ENCODE measurements around the gene TRPM4. TPM values are rescaled to one million over a fixed set of nuclear protein-coding genes. Genes with fewer than 3 reads are reported as not detected.
"Not testable (repeated sequence)": the region's sequence is repeated elsewhere in the genome, so short reads cannot be mapped to it uniquely, and the experiment has no call there.

The TRPM4 gene
- total and polyA plus RNA-seq, 9 donors, result 13.1 to 52.5 (median 33.8) TPM

DNA sequence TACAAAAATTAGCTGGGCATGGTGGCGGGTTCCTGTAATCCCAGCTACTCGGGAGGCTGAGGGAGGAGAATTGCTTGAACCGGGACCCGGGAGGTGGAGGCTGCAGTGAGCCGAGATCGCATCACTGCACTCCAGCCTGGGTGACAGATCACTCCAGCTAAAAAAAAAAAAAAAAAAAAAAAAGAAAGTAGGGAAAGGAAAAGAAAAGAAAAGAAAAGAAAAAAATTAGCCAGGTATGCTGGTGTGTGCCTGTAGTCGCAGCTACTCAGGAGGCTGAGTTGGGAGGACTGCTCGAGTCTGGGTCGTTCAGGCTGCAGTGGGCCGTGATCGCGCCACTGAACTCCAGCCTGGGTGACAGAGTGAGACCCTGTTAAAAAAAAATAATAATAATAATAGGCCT is 30.4 kb upstream of the TRPM4 start:
- WGBS (ENCODE audit: insufficient coverage), result no CpG with 5 or more reads among the region's 12 CpGs
- not testable (repeated sequence) for H3K9me3 ChIP-seq (replicated peaks; ENCODE audit: control insufficient read depth, low read depth, low read length); H3K27ac ChIP-seq (ENCODE audit: low read length); DNase-seq; H3K4me3 ChIP-seq (ENCODE audit: low read length); H3K27me3 ChIP-seq (ENCODE audit: control insufficient read depth, insufficient read depth, low read length); H3K36me3 ChIP-seq (ENCODE audit: control insufficient read depth, insufficient read depth, low read length)
- H3K4me1 ChIP-seq (ENCODE audit: control insufficient read depth, insufficient read depth, low read length), result peaks cover 25% of the 10 kb centered on the region

DNA sequence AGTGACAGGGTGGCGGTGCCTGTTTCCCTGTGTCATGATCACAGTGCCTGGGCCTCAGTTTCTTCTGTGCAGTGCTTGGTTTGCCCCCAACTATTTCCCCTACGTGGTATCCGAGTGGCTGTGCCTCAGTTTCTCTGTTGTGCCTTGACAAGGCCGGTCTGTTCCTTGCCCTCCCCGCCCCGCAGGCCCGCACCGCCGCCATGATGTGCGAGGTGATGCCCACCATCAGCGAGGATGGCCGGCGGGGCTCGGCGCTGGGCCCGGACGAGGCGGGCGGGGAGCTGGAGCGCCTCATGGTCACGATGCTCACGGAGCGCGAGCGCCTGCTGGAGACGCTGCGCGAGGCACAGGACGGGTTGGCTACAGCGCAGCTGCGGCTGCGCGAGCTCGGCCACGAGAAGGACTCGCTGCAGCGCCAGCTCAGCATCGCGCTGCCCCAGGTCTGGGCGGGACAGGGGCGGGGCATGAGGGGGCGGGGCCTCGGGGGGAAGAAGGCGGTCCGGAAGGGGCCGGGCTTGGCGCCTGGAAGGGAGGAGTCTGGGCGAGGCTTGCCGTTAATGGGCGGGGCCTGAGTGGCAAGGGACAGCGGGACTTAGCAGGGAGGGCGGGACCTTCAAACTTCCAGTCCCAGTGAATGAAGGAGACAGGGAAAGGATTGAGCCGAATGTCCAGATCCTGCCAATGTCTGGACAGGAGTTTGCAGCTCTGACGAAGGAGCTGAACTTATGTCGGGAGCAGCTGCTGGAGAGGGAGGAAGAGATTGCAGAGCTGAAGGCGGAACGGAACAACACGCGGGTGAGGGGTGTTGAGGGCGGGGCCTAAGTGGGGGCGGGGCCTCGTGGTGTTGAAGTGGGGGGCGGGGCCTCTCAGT is 29.7 kb upstream of the TRPM4 start:
- Histone ChIP-seq H3K4me1 (ENCODE audit: control insufficient read depth, insufficient read depth, low read length) (peaks cover 28% of the 10 kb centered on the region), H3K9me3 (replicated peaks; ENCODE audit: control insufficient read depth, low read depth, low read length) (no peaks in the 10 kb centered on the region), H3K27me3 (ENCODE audit: control insufficient read depth, insufficient read depth, low read length) (peaks cover 5% of the 10 kb centered on the region), H3K36me3 (ENCODE audit: control insufficient read depth, insufficient read depth, low read length) (no peaks in the 10 kb centered on the region), H3K4me3 (ENCODE audit: low read length) (peak overlapping the region; percentile 38), H3K27ac (ENCODE audit: low read length) (peak overlapping the region; percentile 88)
- peak; percentile 98 for DNase-seq
- 4% methylated on average over 54 of the region's 63 CpGs for WGBS (ENCODE audit: insufficient coverage)

DNA sequence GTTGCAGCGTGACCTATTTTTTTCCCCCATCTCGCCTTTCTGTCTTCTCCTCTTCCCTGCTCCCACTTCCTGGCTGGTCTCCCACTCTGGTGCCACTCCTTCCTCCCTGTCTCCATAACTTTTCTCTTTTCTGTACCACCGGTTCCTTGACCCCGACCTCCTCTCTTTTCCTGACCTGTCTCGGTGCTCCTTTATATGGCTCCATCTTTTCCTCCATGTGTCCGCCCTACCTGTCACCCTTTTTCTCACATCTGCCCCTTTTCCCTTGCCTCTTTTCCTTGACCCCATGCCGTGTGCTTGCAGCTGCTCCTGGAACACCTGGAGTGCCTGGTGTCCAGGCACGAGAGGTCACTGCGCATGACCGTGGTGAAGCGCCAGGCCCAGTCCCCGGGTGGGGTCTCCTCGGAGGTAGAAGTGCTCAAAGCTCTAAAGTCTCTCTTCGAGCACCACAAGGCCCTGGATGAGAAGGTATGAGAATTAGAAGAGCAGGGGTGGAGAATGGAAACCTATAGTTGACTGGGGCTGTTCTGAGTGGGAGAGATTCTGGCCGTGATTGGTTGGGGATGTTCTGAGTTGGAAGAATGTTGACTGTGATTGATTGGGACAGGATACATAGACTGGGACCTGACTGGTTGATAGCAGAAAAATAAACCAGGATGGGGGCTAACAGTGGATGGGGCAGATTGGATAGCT is 28.9 kb upstream of the TRPM4 start:
- Histone ChIP-seq H3K9me3 (replicated peaks; ENCODE audit: control insufficient read depth, low read depth, low read length) (no peaks in the 10 kb centered on the region), H3K27me3 (ENCODE audit: control insufficient read depth, insufficient read depth, low read length) (peaks cover 6% of the 10 kb centered on the region), H3K27ac (ENCODE audit: low read length) (peak overlapping the region; percentile 88), H3K4me3 (ENCODE audit: low read length) (no peak overlapping the region), H3K36me3 (ENCODE audit: control insufficient read depth, insufficient read depth, low read length) (no peaks in the 10 kb centered on the region), H3K4me1 (ENCODE audit: control insufficient read depth, insufficient read depth, low read length) (peaks cover 36% of the 10 kb centered on the region)
- DNase-seq, result no peak
- 54% methylated on average over 12 of the region's 15 CpGs for WGBS (ENCODE audit: insufficient coverage)

DNA sequence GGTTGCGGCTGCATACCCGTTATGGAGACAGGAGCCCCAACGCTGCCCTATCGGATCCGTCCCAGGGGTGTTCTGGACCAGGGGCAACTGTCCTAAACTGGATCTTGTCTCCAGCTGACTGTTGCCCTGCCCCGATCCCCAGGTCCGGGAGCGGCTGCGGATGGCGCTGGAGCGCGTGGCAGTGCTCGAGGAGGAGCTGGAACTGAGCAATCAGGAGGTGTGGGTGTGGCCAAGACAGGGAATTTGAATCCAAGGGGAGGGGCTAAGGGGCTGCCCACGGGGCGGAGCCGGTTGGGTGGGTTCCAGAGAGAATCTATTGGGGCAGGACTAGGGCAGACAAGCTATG is 28.4 kb upstream of the TRPM4 start:
- DNase-seq, result no peak
- 54% methylated on average over 16 of the region's 16 CpGs for whole genome bisulfite sequencing (ENCODE audit: insufficient coverage)
- Histone ChIP-seq H3K9me3 (replicated peaks; ENCODE audit: control insufficient read depth, low read depth, low read length) (no peaks in the 10 kb centered on the region), H3K27ac (ENCODE audit: low read length) (no peak overlapping the region), H3K4me3 (ENCODE audit: low read length) (no peak overlapping the region), H3K4me1 (ENCODE audit: control insufficient read depth, insufficient read depth, low read length) (peaks cover 41% of the 10 kb centered on the region), H3K36me3 (ENCODE audit: control insufficient read depth, insufficient read depth, low read length) (no peaks in the 10 kb centered on the region), H3K27me3 (ENCODE audit: control insufficient read depth, insufficient read depth, low read length) (peaks cover 11% of the 10 kb centered on the region)

GRCh38 chr19:49130325-49130724 is 27.3 kb upstream of the TRPM4 start:
- DNase-seq, result no peak
- 91% methylated on average over 17 of the region's 24 CpGs for WGBS (ENCODE audit: insufficient coverage)
- no peak overlapping the region for H3K4me3 ChIP-seq (ENCODE audit: low read length)
- H3K9me3 ChIP-seq (replicated peaks; ENCODE audit: control insufficient read depth, low read depth, low read length), result no peaks in the 10 kb centered on the region
- H3K36me3 ChIP-seq (ENCODE audit: control insufficient read depth, insufficient read depth, low read length), result no peaks in the 10 kb centered on the region
- H3K27ac ChIP-seq (ENCODE audit: low read length), result no peak overlapping the region
- H3K4me1 ChIP-seq (ENCODE audit: control insufficient read depth, insufficient read depth, low read length), result peaks cover 40% of the 10 kb centered on the region
- peaks cover 13% of the 10 kb centered on the region for H3K27me3 ChIP-seq (ENCODE audit: control insufficient read depth, insufficient read depth, low read length)

DNA sequence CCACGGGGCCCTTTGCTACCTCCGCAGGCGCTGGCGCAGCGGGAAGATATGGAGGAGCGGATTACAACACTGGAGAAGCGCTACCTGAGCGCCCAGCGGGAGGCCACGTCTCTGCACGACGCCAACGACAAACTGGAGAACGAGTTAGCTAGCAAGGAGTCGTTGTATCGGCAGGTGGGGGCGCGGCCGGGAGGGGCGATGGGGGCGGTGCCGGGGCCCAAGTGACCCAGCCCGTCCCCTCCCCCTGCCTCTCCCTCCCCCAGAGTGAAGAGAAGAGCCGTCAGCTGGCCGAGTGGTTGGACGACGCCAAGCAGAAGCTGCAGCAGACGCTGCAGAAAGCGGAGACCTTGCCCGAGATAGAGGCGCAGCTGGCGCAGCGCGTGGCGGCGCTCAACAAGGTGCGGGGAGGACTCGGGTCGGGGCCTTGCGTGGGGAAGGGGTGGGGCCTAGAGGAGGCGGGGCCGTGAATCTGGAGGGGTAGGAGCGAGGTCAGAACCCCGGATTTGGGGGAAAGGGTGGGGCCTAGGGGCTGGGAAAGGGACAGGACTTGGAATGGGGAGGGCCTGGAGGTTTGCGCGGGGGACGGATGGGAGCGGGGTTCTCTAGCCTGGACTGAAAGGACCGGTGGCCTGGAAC is 24.5 kb upstream of the TRPM4 start:
- peaks cover 51% of the 10 kb centered on the region for H3K4me1 ChIP-seq (ENCODE audit: control insufficient read depth, insufficient read depth, low read length)
- H3K36me3 ChIP-seq (ENCODE audit: control insufficient read depth, insufficient read depth, low read length), result no peaks in the 10 kb centered on the region
- peak; percentile 57 for DNase-seq
- H3K4me3 ChIP-seq (ENCODE audit: low read length), result peak overlapping the region; percentile 10
- H3K9me3 ChIP-seq (replicated peaks; ENCODE audit: control insufficient read depth, low read depth, low read length), result no peaks in the 10 kb centered on the region
- H3K27ac ChIP-seq (ENCODE audit: low read length), result peak overlapping the region; percentile 83
- H3K27me3 ChIP-seq (ENCODE audit: control insufficient read depth, insufficient read depth, low read length), result peaks cover 13% of the 10 kb centered on the region
- whole genome bisulfite sequencing (ENCODE audit: insufficient coverage), result 14% methylated on average over 41 of the region's 49 CpGs

DNA sequence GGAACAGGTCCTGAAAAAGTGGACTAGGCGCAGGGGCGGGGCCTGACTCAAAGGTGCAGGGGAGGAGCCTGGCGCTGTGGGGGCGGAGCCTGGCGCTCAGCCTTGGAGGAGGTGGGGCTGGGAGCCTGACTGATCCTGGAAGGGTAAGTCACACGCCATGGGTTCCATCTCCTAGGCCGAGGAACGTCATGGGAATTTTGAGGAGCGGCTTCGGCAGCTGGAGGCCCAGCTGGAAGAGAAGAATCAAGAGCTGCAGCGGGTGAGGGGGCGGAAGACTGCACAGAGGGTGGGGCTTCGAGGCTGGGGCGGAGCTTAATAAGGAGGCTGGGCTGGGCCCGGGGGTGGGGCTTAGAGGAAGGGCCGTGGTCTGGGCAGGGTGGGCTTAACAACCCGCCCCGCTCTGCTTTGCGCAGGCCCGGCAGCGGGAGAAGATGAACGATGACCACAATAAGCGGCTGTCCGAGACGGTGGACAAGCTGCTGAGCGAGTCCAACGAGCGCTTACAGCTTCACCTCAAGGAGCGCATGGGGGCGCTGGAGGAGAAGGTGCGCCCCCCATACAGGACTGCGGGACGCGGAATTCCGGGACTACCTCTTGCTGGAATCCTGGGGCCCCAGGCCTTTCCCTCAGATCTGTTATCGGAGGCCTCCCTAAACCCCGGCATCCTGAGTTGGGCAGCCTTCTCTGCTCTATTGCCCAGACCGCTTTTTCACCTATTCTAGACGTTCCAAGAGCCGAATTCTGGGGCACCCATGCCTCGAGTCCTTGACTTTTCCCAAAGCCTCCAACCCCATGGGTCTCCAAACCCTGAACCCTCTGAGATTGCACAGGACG is 23.8 kb upstream of the TRPM4 start:
- Histone ChIP-seq H3K27me3 (ENCODE audit: control insufficient read depth, insufficient read depth, low read length) (peaks cover 13% of the 10 kb centered on the region), H3K36me3 (ENCODE audit: control insufficient read depth, insufficient read depth, low read length) (no peaks in the 10 kb centered on the region), H3K9me3 (replicated peaks; ENCODE audit: control insufficient read depth, low read depth, low read length) (no peaks in the 10 kb centered on the region), H3K27ac (ENCODE audit: low read length) (peak overlapping the region; percentile 83), H3K4me3 (ENCODE audit: low read length) (peak overlapping the region; percentile 10), H3K4me1 (ENCODE audit: control insufficient read depth, insufficient read depth, low read length) (peaks cover 45% of the 10 kb centered on the region)
- WGBS (ENCODE audit: insufficient coverage), result 32% methylated on average over 41 of the region's 42 CpGs
- peak; percentile 91 for DNase-seq

- Histone ChIP-seq H3K4me1 (ENCODE audit: control insufficient read depth, insufficient read depth, low read length) (peaks cover 39% of the 10 kb centered on the region), H3K27ac (ENCODE audit: low read length) (no peak overlapping the region), H3K9me3 (replicated peaks; ENCODE audit: control insufficient read depth, low read depth, low read length) (no peaks in the 10 kb centered on the region), H3K36me3 (ENCODE audit: control insufficient read depth, insufficient read depth, low read length) (no peaks in the 10 kb centered on the region), H3K27me3 (ENCODE audit: control insufficient read depth, insufficient read depth, low read length) (peaks cover 13% of the 10 kb centered on the region), H3K4me3 (ENCODE audit: low read length) (no peak overlapping the region)
- WGBS (ENCODE audit: insufficient coverage), result 100% methylated on average over 1 of the region's 5 CpGs
- DNase-seq, result no peak
These were observed 21.9 kb upstream of the TRPM4 start for GRCh38 chr19:49135686-49136085.

DNA sequence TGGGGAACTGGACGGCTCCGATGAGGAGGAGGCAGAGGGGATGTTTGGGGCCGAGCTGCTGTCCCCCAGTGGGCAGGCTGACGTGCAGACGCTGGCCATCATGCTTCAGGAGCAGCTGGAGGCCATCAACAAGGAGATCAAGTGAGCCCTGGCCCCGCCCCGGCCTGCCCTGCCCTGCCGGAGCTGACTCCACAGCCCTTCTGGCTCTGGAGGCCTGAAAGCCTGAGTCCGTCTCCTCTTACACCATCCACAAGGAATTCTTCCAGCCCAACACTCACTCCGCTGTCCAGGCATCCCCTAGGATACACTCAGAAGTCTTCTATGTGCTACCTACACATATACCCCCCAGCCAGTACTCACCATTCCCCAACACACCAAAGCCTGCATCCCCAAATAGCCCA is 20.8 kb upstream of the TRPM4 start:
- H3K27me3 ChIP-seq (ENCODE audit: control insufficient read depth, insufficient read depth, low read length), result peaks cover 13% of the 10 kb centered on the region
- no peak for DNase-seq
- peaks cover 39% of the 10 kb centered on the region for H3K4me1 ChIP-seq (ENCODE audit: control insufficient read depth, insufficient read depth, low read length)
- 60% methylated on average over 10 of the region's 10 CpGs for WGBS (ENCODE audit: insufficient coverage)
- no peak overlapping the region for H3K4me3 ChIP-seq (ENCODE audit: low read length)
- H3K27ac ChIP-seq (ENCODE audit: low read length), result peak overlapping the region; percentile 76
- no peaks in the 10 kb centered on the region for H3K9me3 ChIP-seq (replicated peaks; ENCODE audit: control insufficient read depth, low read depth, low read length)
- H3K36me3 ChIP-seq (ENCODE audit: control insufficient read depth, insufficient read depth, low read length), result no peaks in the 10 kb centered on the region
